ENCODE results near the gene CSF3.

- TF ChIP-seq, protein P1, sequence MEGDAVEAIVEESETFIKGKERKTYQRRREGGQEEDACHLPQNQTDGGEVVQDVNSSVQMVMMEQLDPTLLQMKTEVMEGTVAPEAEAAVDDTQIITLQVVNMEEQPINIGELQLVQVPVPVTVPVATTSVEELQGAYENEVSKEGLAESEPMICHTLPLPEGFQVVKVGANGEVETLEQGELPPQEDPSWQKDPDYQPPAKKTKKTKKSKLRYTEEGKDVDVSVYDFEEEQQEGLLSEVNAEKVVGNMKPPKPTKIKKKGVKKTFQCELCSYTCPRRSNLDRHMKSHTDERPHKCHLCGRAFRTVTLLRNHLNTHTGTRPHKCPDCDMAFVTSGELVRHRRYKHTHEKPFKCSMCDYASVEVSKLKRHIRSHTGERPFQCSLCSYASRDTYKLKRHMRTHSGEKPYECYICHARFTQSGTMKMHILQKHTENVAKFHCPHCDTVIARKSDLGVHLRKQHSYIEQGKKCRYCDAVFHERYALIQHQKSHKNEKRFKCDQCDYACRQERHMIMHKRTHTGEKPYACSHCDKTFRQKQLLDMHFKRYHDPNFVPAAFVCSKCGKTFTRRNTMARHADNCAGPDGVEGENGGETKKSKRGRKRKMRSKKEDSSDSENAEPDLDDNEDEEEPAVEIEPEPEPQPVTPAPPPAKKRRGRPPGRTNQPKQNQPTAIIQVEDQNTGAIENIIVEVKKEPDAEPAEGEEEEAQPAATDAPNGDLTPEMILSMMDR (IDR thresholded peaks at IDR 0.05) = no peak
- TF ChIP-seq POLR2A (IDR thresholded peaks at IDR 0.05) = no peak
Observed at GRCh38 chr17:40060887-40061608, 45.8 kb downstream of the CSF3 start.
